Activated CD4-positive, alpha-beta memory T cell treated with anti-CD3 and anti-CD28 coated beads, Interleukin-2, amount 10 ng/mL, durations not matched to agents 7 days and 5 days (primary cell): ENCODE measurements around the gene ACAA1. TPM values are rescaled to one million over a fixed set of nuclear protein-coding genes. Genes with fewer than 3 reads are reported as not detected.

ENCODE experiments used
- CTCF ChIA-PET: fragments of 350-600 bp; sonication (Branson Sonifier 250); formaldehyde crosslinking; loops from one replicate; lab custom pipeline; 2021; ENCODE audit warnings: antibody characterized with exemption, inconsistent platforms; lab: Charles Lee
- POLR2A ChIA-PET: fragments of 350-600 bp; sonication (Branson Sonifier 250); formaldehyde crosslinking; loops from one replicate; lab custom pipeline; 2021; ENCODE audit warnings: antibody characterized with exemption; lab: Charles Lee
- DNase-seq: peaks from one replicate; pipeline ENCODE4 v3.0.0-alpha.2; 2020
- H3K27ac Mint-ChIP-seq: one replicate; pipeline ENCODE4 v1.8.0; 2021; ENCODE audit warnings: mild to moderate bottlenecking, mixed read lengths
- H3K27me3 Mint-ChIP-seq: one replicate; pipeline ENCODE4 v1.8.0; 2021; ENCODE audit warnings: mixed read lengths
- H3K36me3 Mint-ChIP-seq: one replicate; pipeline ENCODE4 v1.8.0; 2021; ENCODE audit warnings: low read depth, mixed read lengths
- H3K4me1 Mint-ChIP-seq: one replicate; pipeline ENCODE4 v1.8.0; 2021; ENCODE audit warnings: mixed read lengths
- H3K4me3 Mint-ChIP-seq: one replicate; pipeline ENCODE4 v1.8.0; 2021; ENCODE audit warnings: mild to moderate bottlenecking, mixed read lengths
- H3K9me3 Mint-ChIP-seq: one replicate; pipeline ENCODE4 v1.8.0; 2021; ENCODE audit warnings: mixed read lengths
- total RNA-seq, 2 experiments: library from RNA; stranded (reverse); gene quantifications; one replicate each; pipeline ENCODE4 v1.2.3, GENCODE V29; 2021

ACAA1 gene
- total RNA-seq, 2 experiments from 2014 or later, result 76.8 to 77.5 TPM

GRCh38 chr3:38152609-38153008, 15.7 kb upstream of the ACAA1 start:
- DNase-seq, result no peak
- Mint-ChIP-seq H3K4me3 (no peak overlapping the region), H3K4me1 (peaks cover 57% of the 10 kb centered on the region), H3K36me3 (peaks cover 7% of the 10 kb centered on the region), H3K27me3 (no peaks in the 10 kb centered on the region), H3K27ac (peak overlapping the region; percentile 59), H3K9me3 (peaks cover 4% of the 10 kb centered on the region)
- ChIA-PET CTCF (interaction anchor here (0.9 to 5.4 kb wide), 4 partner anchors 9 to 156 kb away, joined by 3 to 55 read pairs (median 4); partner anchors contain the start of gene OXSR1), POLR2A (interaction anchor here (1.3 to 12.7 kb wide), 3 partner anchors 12 to 113 kb away, joined by 3 to 116 read pairs (median 109); partner anchors contain the start of genes ACAA1, MYD88 and OXSR1)

- peaks cover 58% of the 10 kb centered on the region for H3K4me1 Mint-ChIP-seq
- DNase-seq, result peak; percentile 41
- H3K9me3 Mint-ChIP-seq, result peaks cover 12% of the 10 kb centered on the region
- no peak overlapping the region for H3K4me3 Mint-ChIP-seq
- peaks cover 13% of the 10 kb centered on the region for H3K36me3 Mint-ChIP-seq
- peak overlapping the region; percentile 93 for H3K27ac Mint-ChIP-seq
- POLR2A ChIA-PET, result interaction anchor here (1.3 to 12.7 kb wide), 3 partner anchors 12 to 112 kb away, joined by 3 to 116 read pairs (median 109); partner anchors contain the start of genes ACAA1, MYD88 and OXSR1
- CTCF ChIA-PET, result interaction anchor here (1.0 to 5.4 kb wide), 2 partner anchors 10 to 13 kb away, joined by 3 to 55 read pairs; partner anchors contain the start of gene OXSR1
- H3K27me3 Mint-ChIP-seq, result no peaks in the 10 kb centered on the region
These were observed 14.8 kb upstream of the ACAA1 start for GRCh38 chr3:38151667-38152265.

- ChIA-PET POLR2A (interaction anchor here (1.3 to 12.7 kb wide), 3 partner anchors 11 to 111 kb away, joined by 3 to 116 read pairs (median 109); partner anchors contain the start of genes ACAA1, MYD88 and OXSR1), CTCF (interaction anchor here (5.4 kb wide), 1 partner anchor 14 kb away, joined by 55 read pairs; the partner anchor contains the start of gene OXSR1)
- peak overlapping the region; percentile 93 for H3K27ac Mint-ChIP-seq
- peaks cover 58% of the 10 kb centered on the region for H3K4me1 Mint-ChIP-seq
- peak; percentile 18 for DNase-seq
- peaks cover 4% of the 10 kb centered on the region for H3K27me3 Mint-ChIP-seq
- peaks cover 20% of the 10 kb centered on the region for H3K36me3 Mint-ChIP-seq
- H3K9me3 Mint-ChIP-seq, result peaks cover 19% of the 10 kb centered on the region
- no peak overlapping the region for H3K4me3 Mint-ChIP-seq
These were observed 14.0 kb upstream of the ACAA1 start for GRCh38 chr3:38150780-38151528.

- peaks cover 20% of the 10 kb centered on the region for H3K36me3 Mint-ChIP-seq
- H3K27me3 Mint-ChIP-seq, result peaks cover 5% of the 10 kb centered on the region
- peaks cover 23% of the 10 kb centered on the region for H3K9me3 Mint-ChIP-seq
- no peak overlapping the region for H3K4me3 Mint-ChIP-seq
- peaks cover 51% of the 10 kb centered on the region for H3K4me1 Mint-ChIP-seq
- CTCF ChIA-PET, result no interaction called here
- POLR2A ChIA-PET, result interaction anchor here (1.3 to 12.7 kb wide), 2 partner anchors 10 to 15 kb away, joined by 3 to 109 read pairs; partner anchors contain the start of genes ACAA1, MYD88 and OXSR1
- H3K27ac Mint-ChIP-seq, result no peak overlapping the region
- DNase-seq, result no peak
These were observed 12.8 kb upstream of the ACAA1 start for GRCh38 chr3:38149708-38150107.

- no peak overlapping the region for H3K4me3 Mint-ChIP-seq
- H3K4me1 Mint-ChIP-seq, result peaks cover 38% of the 10 kb centered on the region
- CTCF ChIA-PET, result interaction anchor here (0.9 to 1.5 kb wide), 2 partner anchors 17 to 198 kb away, joined by 4 read pairs; partner anchors contain the start of genes OXSR1 and XYLB
- POLR2A ChIA-PET, result interaction anchor here (12.7 kb wide), 1 partner anchor 8 kb away, joined by 109 read pairs; the partner anchor contains the start of genes ACAA1 and MYD88
- H3K27me3 Mint-ChIP-seq, result peaks cover 5% of the 10 kb centered on the region
- peaks cover 23% of the 10 kb centered on the region for H3K9me3 Mint-ChIP-seq
- H3K36me3 Mint-ChIP-seq, result peaks cover 24% of the 10 kb centered on the region
- no peak overlapping the region for H3K27ac Mint-ChIP-seq
- DNase-seq, result no peak
These were observed 11.5 kb upstream of the ACAA1 start for GRCh38 chr3:38148311-38148882.

GRCh38 chr3:38147421-38147820, 10.5 kb upstream of the ACAA1 start:
- no peak overlapping the region for H3K27ac Mint-ChIP-seq
- ChIA-PET POLR2A (interaction anchor here (1.0 to 12.7 kb wide), 2 partner anchors 7 to 18 kb away, joined by 3 to 109 read pairs; partner anchors contain the start of genes ACAA1, MYD88 and OXSR1), CTCF (no interaction called here)
- peaks cover 28% of the 10 kb centered on the region for H3K4me1 Mint-ChIP-seq
- peaks cover 5% of the 10 kb centered on the region for H3K27me3 Mint-ChIP-seq
- no peak overlapping the region for H3K4me3 Mint-ChIP-seq
- H3K9me3 Mint-ChIP-seq, result peaks cover 23% of the 10 kb centered on the region
- H3K36me3 Mint-ChIP-seq, result peaks cover 31% of the 10 kb centered on the region
- DNase-seq, result no peak

- CTCF ChIA-PET, result no interaction called here
- H3K9me3 Mint-ChIP-seq, result peaks cover 23% of the 10 kb centered on the region
- H3K4me1 Mint-ChIP-seq, result peaks cover 29% of the 10 kb centered on the region
- peaks cover 5% of the 10 kb centered on the region for H3K27me3 Mint-ChIP-seq
- H3K4me3 Mint-ChIP-seq, result no peak overlapping the region
- POLR2A ChIA-PET, result interaction anchor here (1.0 kb wide), 1 partner anchor 19 kb away, joined by 3 read pairs; the partner anchor contains the start of gene OXSR1
- H3K27ac Mint-ChIP-seq, result no peak overlapping the region
- no peak for DNase-seq
- H3K36me3 Mint-ChIP-seq, result peaks cover 40% of the 10 kb centered on the region
These were observed 9.6 kb upstream of the ACAA1 start for GRCh38 chr3:38146504-38146903.

- POLR2A ChIA-PET, result interaction anchor here (8.3 to 8.6 kb wide), 2 partner anchors 10 to 21 kb away, joined by 109 to 286 read pairs; partner anchors contain the start of gene OXSR1
- H3K9me3 Mint-ChIP-seq, result peaks cover 23% of the 10 kb centered on the region
- H3K4me1 Mint-ChIP-seq, result peaks cover 36% of the 10 kb centered on the region
- no peak overlapping the region for H3K27ac Mint-ChIP-seq
- CTCF ChIA-PET, result interaction anchor here (1.4 to 2.6 kb wide), 2 partner anchors 10 to 20 kb away, joined by 5 to 7 read pairs; no protein-coding TSS in a partner anchor
- DNase-seq, result no peak
- H3K36me3 Mint-ChIP-seq, result peaks cover 57% of the 10 kb centered on the region
- no peak overlapping the region for H3K4me3 Mint-ChIP-seq
- H3K27me3 Mint-ChIP-seq, result peaks cover 5% of the 10 kb centered on the region
These were observed 6.6 kb upstream of the ACAA1 start for GRCh38 chr3:38143511-38143910.

- CTCF ChIA-PET, result interaction anchor here (1.4 to 2.6 kb wide), 2 partner anchors 10 to 20 kb away, joined by 5 to 7 read pairs; no protein-coding TSS in a partner anchor
- DNase-seq, result peak; percentile 3
- Mint-ChIP-seq H3K27me3 (peaks cover 5% of the 10 kb centered on the region), H3K4me3 (no peak overlapping the region), H3K9me3 (peaks cover 23% of the 10 kb centered on the region), H3K36me3 (peaks cover 56% of the 10 kb centered on the region), H3K27ac (no peak overlapping the region), H3K4me1 (peaks cover 41% of the 10 kb centered on the region)
- POLR2A ChIA-PET, result interaction anchor here (8.3 to 8.6 kb wide), 2 partner anchors 11 to 22 kb away, joined by 109 to 286 read pairs; partner anchors contain the start of gene OXSR1
These were observed 6.0 kb upstream of the ACAA1 start for GRCh38 chr3:38142959-38143358.

- CTCF ChIA-PET, result interaction anchor here (1.3 to 2.6 kb wide), 2 partner anchors 10 to 21 kb away, joined by 3 to 7 read pairs; no protein-coding TSS in a partner anchor
- H3K27me3 Mint-ChIP-seq, result peaks cover 5% of the 10 kb centered on the region
- H3K9me3 Mint-ChIP-seq, result peaks cover 13% of the 10 kb centered on the region
- H3K36me3 Mint-ChIP-seq, result peaks cover 51% of the 10 kb centered on the region
- no peak overlapping the region for H3K4me3 Mint-ChIP-seq
- POLR2A ChIA-PET, result interaction anchor here (0.6 to 8.6 kb wide), 4 partner anchors 12 to 46 kb away, joined by 3 to 286 read pairs (median 56); partner anchors contain the start of gene OXSR1
- H3K4me1 Mint-ChIP-seq, result peaks cover 45% of the 10 kb centered on the region
- DNase-seq, result no peak
- H3K27ac Mint-ChIP-seq, result no peak overlapping the region
These were observed 5.0 kb upstream of the ACAA1 start for GRCh38 chr3:38141952-38142273.

- H3K27me3 Mint-ChIP-seq, result peaks cover 5% of the 10 kb centered on the region
- no peak overlapping the region for H3K27ac Mint-ChIP-seq
These were observed 4.4 kb upstream of the ACAA1 start for GRCh38 chr3:38141173-38141951.

More at GRCh38 chr3:38141173-38141951, 4.4 kb upstream of the ACAA1 start:
- peak overlapping the region; percentile 37 for H3K4me3 Mint-ChIP-seq
- peaks cover 45% of the 10 kb centered on the region for H3K4me1 Mint-ChIP-seq
- DNase-seq, result peak; percentile 15
- POLR2A ChIA-PET, result interaction anchor here (0.9 to 8.6 kb wide), 3 partner anchors 12 to 47 kb away, joined by 3 to 286 read pairs (median 109); partner anchors contain the start of gene OXSR1
- peaks cover 47% of the 10 kb centered on the region for H3K36me3 Mint-ChIP-seq
- peaks cover 9% of the 10 kb centered on the region for H3K9me3 Mint-ChIP-seq
- CTCF ChIA-PET, result interaction anchor here (1.3 to 2.6 kb wide), 2 partner anchors 11 to 22 kb away, joined by 3 to 7 read pairs; no protein-coding TSS in a partner anchor
